ENCODE data around the gene PRDM15.

Gene PRDM15

DNA sequence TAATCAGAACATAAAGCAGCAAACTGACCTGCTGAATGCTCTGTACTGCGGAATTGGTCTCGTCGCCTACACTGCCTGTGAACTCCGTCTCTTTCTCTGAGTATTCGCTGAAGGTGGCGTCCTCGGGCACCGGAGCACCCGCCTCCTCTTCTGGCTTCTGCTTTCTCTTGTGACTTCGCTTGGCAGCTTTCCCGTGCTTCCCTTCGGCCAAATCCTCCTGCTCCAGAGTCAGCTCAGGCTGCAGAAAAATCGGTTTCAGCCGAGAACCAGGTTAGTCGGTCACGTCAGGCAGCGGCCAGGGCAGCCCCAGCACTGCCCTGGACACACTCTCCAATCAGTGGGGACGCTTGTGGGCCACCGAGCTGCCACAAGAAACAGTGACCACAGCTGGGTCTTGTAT is 76.5 kb downstream of the PRDM15 start:
- no peaks in the 10 kb centered on the region for H3K4me1 ChIP-seq (ENCODE audit: control insufficient read depth, insufficient read depth, low read length, poor library complexity, severe bottlenecking)
- no peaks in the 10 kb centered on the region for H3K9me3 ChIP-seq (ENCODE audit: control insufficient read depth, low read length)
- no peak overlapping the region for H3K4me3 ChIP-seq (ENCODE audit: extremely low read depth, insufficient read depth, low read length, poor library complexity, severe bottlenecking)
- H3K27ac ChIP-seq (ENCODE audit: low read depth, low read length, severe bottlenecking) = no peak overlapping the region
- H3K36me3 ChIP-seq (ENCODE audit: control insufficient read depth, insufficient read depth, low read length) = peaks cover 30% of the 10 kb centered on the region
- 93 to 98% methylated on average over 17 to 19 of the region's 19 CpGs for WGBS, 2 experiments (ENCODE audit: insufficient coverage in 2 of 2)

DNA sequence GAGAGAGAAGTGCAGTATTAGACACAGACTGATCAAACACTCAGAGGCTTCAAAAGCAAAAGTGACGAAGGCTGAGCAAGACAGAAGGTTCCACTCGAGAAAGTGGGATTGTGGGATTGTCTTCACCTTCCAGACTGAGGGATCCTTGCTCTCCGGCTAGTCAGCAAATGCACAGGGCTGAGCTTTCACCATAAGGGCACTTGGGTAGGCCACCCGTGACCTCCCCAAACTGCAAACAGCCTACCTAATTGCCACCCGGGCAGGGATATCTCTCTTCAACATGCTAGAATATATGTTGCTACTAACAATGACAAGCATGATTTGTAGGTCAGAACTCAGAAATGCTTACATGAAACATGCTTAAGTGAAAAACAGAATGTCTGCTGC is 77.0 kb downstream of the PRDM15 start:
- 89 to 92% methylated on average over 3 of the region's 5 CpGs for WGBS, 2 experiments (ENCODE audit: insufficient coverage in 2 of 2)
- no peak overlapping the region for H3K4me3 ChIP-seq (ENCODE audit: extremely low read depth, insufficient read depth, low read length, poor library complexity, severe bottlenecking)
- H3K4me1 ChIP-seq (ENCODE audit: control insufficient read depth, insufficient read depth, low read length, poor library complexity, severe bottlenecking) = no peaks in the 10 kb centered on the region
- no peak overlapping the region for H3K27ac ChIP-seq (ENCODE audit: low read depth, low read length, severe bottlenecking)
- H3K9me3 ChIP-seq (ENCODE audit: control insufficient read depth, low read length) = no peaks in the 10 kb centered on the region
- peaks cover 27% of the 10 kb centered on the region for H3K36me3 ChIP-seq (ENCODE audit: control insufficient read depth, insufficient read depth, low read length)

DNA sequence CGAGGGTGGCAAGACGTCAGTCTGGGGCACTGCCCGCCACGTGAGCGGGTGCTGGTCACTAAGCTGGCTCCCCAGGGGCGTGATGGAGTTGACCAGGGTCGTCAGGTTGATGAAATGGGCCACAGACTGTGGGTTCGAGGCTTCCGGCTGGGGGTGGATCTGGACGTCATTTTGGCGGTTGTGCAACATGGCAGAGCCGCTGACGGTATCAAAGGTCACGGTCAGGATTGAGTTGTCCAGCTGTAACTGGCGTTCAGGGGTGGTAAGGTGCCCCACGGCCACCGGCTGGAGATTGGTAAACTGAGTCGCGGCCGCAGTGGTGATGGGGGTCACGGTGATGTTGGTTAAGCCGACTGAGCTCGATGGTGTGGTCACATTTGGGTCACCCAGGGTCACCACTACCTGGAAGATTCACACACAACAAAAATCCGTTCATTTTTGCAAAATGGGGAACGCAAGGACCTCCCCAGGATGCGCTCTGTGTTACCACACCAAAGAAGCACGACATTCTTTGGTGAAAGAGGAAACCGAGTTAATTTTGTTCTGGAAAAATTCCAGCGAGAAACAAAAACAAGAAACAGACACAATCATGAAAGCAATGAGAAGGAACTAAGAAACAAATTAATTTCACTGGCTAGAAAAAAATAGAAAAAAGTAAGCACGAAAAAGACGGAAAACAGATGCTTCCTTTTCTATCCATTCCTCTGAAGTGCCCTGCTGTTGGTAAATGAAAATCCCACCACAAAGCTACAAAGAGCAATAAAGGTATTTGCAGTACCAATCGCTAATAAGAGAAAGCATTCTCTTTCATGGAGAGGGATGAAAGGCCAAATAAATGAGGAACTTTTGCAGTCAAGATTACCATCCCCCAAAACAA is 77.6 kb downstream of the PRDM15 start:
- Histone ChIP-seq H3K4me3 (ENCODE audit: extremely low read depth, insufficient read depth, low read length, poor library complexity, severe bottlenecking) (no peak overlapping the region), H3K27ac (ENCODE audit: low read depth, low read length, severe bottlenecking) (no peak overlapping the region), H3K9me3 (ENCODE audit: control insufficient read depth, low read length) (no peaks in the 10 kb centered on the region), H3K36me3 (ENCODE audit: control insufficient read depth, insufficient read depth, low read length) (peaks cover 27% of the 10 kb centered on the region), H3K4me1 (ENCODE audit: control insufficient read depth, insufficient read depth, low read length, poor library complexity, severe bottlenecking) (no peaks in the 10 kb centered on the region)
- 91 to 93% methylated on average over 24 to 27 of the region's 32 CpGs for WGBS, 2 experiments (ENCODE audit: insufficient coverage in 2 of 2)

DNA sequence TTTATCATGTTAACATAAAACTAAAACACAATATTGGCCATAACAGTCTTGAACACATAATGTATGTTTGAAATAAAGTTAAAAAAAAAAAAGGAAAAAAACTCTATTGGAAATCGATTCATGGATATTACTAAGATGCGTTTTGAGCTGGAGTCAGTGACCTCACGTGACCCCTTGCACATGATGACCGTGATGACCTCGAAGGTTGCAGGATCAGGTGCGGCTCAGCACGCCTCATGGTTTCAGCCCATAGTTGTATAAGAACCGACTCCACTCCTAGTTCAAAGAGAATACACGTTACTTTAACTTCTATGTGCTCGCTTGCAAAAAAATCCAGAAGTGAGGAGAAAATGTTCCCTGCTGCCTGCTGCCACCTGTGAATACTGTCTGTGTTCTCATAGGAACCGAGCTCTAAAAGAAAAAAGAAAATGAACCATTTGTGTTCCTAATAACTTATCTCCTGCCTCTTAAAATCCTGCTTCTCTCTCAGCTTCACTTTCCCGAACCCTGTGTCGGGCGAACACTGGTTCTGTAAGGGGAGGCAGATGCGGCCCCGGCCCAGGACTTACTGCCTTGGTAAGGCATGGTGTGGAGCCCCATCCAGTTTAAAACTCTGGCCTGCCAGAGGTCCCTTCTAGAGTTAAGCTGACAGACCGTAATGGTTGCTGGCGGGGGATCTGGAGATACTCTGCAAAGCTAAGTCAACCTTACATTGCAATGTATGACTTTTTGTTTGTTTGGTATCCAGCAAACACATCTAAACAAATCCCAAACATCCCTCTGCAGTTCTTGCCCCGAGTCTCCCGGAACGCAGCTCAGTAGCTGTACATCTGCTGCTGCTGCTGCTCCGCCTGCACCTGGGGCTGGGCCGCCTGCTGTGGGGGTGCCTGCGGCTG is 78.5 kb downstream of the PRDM15 start:
- WGBS, 2 experiments (ENCODE audit: insufficient coverage in 2 of 2) = 86 to 92% methylated on average over 19 to 20 of the region's 24 CpGs
- H3K4me1 ChIP-seq (ENCODE audit: control insufficient read depth, insufficient read depth, low read length, poor library complexity, severe bottlenecking) = no peaks in the 10 kb centered on the region
- H3K9me3 ChIP-seq (ENCODE audit: control insufficient read depth, low read length) = no peaks in the 10 kb centered on the region
- H3K36me3 ChIP-seq (ENCODE audit: control insufficient read depth, insufficient read depth, low read length) = peaks cover 27% of the 10 kb centered on the region
- H3K27ac ChIP-seq (ENCODE audit: low read depth, low read length, severe bottlenecking) = no peak overlapping the region
- H3K4me3 ChIP-seq (ENCODE audit: extremely low read depth, insufficient read depth, low read length, poor library complexity, severe bottlenecking) = no peak overlapping the region

DNA sequence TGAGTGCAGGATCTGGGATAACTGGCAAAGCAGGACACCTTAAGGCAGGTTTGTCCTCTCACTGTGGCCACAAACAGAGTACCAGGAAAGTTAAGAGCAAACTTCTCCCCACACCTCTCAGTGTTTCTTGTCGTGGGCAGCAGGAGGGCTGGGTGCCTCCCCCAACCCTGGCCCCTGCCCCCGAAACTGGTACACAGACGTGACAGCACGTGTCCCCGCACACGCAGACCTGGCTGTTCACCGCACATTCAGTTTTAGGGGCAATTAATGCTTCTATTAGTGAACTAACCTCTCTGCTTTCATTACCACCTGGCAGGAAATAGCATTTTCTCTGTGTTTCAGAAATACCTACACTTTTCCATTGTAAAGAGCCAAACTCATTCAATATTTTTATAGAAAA is 79.4 kb downstream of the PRDM15 start:
- no peaks in the 10 kb centered on the region for H3K9me3 ChIP-seq (ENCODE audit: control insufficient read depth, low read length)
- peaks cover 27% of the 10 kb centered on the region for H3K36me3 ChIP-seq (ENCODE audit: control insufficient read depth, insufficient read depth, low read length)
- 95 to 97% methylated on average over 7 of the region's 7 CpGs for WGBS, 2 experiments (ENCODE audit: insufficient coverage in 2 of 2)
- H3K4me3 ChIP-seq (ENCODE audit: extremely low read depth, insufficient read depth, low read length, poor library complexity, severe bottlenecking) = no peak overlapping the region
- no peaks in the 10 kb centered on the region for H3K4me1 ChIP-seq (ENCODE audit: control insufficient read depth, insufficient read depth, low read length, poor library complexity, severe bottlenecking)
- H3K27ac ChIP-seq (ENCODE audit: low read depth, low read length, severe bottlenecking) = no peak overlapping the region

DNA sequence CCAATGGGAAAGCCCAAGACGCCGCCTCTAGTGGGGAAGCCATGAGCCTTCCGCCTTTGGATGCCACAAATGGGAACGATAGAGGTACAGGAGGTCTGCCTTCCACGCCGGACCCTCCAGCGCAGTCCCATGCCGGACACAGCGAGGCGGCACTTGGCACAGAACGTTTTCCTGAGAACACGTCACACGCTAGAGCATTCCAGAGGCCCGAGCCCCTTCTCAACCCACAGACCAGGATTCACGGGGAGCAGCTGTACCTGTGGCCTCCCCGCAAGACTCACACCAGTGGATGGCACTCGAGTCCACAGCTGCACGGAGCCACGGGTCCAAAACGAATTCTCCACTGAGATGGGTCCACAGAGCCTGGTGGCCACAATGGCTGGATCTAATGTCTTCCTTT is 80.8 kb downstream of the PRDM15 start:
- Histone ChIP-seq H3K36me3 (ENCODE audit: control insufficient read depth, insufficient read depth, low read length) (peaks cover 23% of the 10 kb centered on the region), H3K4me3 (ENCODE audit: extremely low read depth, insufficient read depth, low read length, poor library complexity, severe bottlenecking) (no peak overlapping the region), H3K27ac (ENCODE audit: low read depth, low read length, severe bottlenecking) (no peak overlapping the region), H3K4me1 (ENCODE audit: control insufficient read depth, insufficient read depth, low read length, poor library complexity, severe bottlenecking) (no peaks in the 10 kb centered on the region), H3K9me3 (ENCODE audit: control insufficient read depth, low read length) (peaks cover 6% of the 10 kb centered on the region)
- WGBS, 2 experiments (ENCODE audit: insufficient coverage in 2 of 2) = 95% methylated on average over 20 of the region's 20 CpGs

DNA sequence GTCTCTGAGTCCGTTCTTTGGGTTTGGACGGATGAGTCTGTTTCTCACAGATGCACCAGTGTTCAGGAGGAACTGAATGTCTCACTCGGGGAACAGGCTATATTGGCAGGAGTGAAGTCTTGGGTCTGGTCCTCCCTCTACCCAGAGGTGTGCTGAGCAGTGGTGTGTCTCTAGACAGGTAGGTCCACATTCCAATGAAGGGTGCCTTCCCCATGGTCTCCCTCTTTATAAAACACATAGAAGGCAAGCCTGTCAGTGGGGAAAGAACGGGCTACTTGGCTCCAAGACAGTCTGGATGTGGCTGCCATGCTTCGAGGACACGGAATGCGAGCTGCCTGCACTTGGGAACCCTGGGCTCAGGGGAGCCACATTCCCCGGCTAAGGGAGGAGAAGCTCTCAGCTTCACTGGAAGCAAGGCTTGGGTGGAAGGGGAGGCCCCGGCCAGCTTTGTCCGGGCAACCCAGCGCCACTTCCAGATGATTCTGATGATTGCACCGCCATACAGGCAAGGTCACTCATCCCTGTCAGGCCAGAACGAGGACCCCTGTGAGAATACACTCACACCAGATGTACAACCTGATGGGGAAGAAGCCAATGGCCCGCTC is 82.6 kb downstream of the PRDM15 start:
- peaks cover 15% of the 10 kb centered on the region for H3K36me3 ChIP-seq (ENCODE audit: control insufficient read depth, insufficient read depth, low read length)
- 92 to 96% methylated on average over 13 of the region's 14 CpGs for WGBS, 2 experiments (ENCODE audit: insufficient coverage in 2 of 2)
- no peaks in the 10 kb centered on the region for H3K4me1 ChIP-seq (ENCODE audit: control insufficient read depth, insufficient read depth, low read length, poor library complexity, severe bottlenecking)
- H3K27ac ChIP-seq (ENCODE audit: low read depth, low read length, severe bottlenecking) = no peak overlapping the region
- peaks cover 19% of the 10 kb centered on the region for H3K9me3 ChIP-seq (ENCODE audit: control insufficient read depth, low read length)
- H3K4me3 ChIP-seq (ENCODE audit: extremely low read depth, insufficient read depth, low read length, poor library complexity, severe bottlenecking) = no peak overlapping the region

DNA sequence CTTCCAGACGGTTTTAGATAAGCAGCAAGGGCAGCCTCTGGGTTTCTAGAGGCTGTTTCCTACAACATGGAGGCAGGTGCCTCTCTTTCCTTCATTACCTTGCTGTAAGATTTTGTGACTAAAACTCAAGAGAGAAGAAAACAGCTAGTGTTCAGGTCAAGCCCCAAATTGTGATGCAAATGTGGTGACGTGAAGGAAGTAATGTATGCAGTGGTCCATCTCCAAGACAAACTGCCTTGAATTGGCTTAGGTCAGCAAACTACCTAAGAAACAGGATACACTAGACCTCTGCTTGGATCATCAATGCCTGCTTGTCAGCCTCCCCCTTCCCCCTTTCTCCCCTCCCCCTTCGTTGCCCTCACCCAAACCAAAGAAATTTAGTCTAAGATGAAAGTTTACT is 83.4 kb downstream of the PRDM15 start:
- no peak overlapping the region for H3K27ac ChIP-seq (ENCODE audit: low read depth, low read length, severe bottlenecking)
- H3K4me1 ChIP-seq (ENCODE audit: control insufficient read depth, insufficient read depth, low read length, poor library complexity, severe bottlenecking) = no peaks in the 10 kb centered on the region
- H3K36me3 ChIP-seq (ENCODE audit: control insufficient read depth, insufficient read depth, low read length) = peaks cover 8% of the 10 kb centered on the region
- peaks cover 19% of the 10 kb centered on the region for H3K9me3 ChIP-seq (ENCODE audit: control insufficient read depth, low read length)
- no peak overlapping the region for H3K4me3 ChIP-seq (ENCODE audit: extremely low read depth, insufficient read depth, low read length, poor library complexity, severe bottlenecking)
- whole genome bisulfite sequencing, 2 experiments (ENCODE audit: insufficient coverage in 2 of 2) = 73 to 80% methylated on average over 1 to 2 of the region's 3 CpGs

DNA sequence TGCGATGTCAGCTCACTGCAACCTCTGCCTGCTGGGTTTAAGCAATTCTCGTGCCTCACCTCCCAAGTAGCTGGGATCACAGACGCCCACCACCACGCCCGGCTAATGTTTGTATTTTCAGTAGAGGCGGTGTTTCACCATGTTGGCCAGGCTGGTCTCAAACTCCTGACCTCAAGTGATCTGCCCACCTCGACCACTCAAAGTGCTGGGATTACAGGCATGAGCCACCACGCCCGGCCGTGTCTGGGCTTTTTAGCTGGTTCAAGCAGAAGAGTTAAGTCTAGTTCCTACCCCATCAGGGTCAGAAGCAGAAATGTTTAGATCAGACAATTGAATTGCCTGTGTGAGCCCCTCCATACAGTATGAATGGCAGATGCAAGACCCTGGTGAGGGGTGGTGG is 84.5 kb downstream of the PRDM15 start:
- H3K36me3 ChIP-seq (ENCODE audit: control insufficient read depth, insufficient read depth, low read length) = peaks cover 8% of the 10 kb centered on the region
- H3K4me1 ChIP-seq (ENCODE audit: control insufficient read depth, insufficient read depth, low read length, poor library complexity, severe bottlenecking) = no peaks in the 10 kb centered on the region
- no peak overlapping the region for H3K27ac ChIP-seq (ENCODE audit: low read depth, low read length, severe bottlenecking)
- no peak overlapping the region for H3K4me3 ChIP-seq (ENCODE audit: extremely low read depth, insufficient read depth, low read length, poor library complexity, severe bottlenecking)
- WGBS, 2 experiments (ENCODE audit: insufficient coverage in 2 of 2) = 94 to 98% methylated on average over 9 to 10 of the region's 10 CpGs
- peaks cover 19% of the 10 kb centered on the region for H3K9me3 ChIP-seq (ENCODE audit: control insufficient read depth, low read length)

DNA sequence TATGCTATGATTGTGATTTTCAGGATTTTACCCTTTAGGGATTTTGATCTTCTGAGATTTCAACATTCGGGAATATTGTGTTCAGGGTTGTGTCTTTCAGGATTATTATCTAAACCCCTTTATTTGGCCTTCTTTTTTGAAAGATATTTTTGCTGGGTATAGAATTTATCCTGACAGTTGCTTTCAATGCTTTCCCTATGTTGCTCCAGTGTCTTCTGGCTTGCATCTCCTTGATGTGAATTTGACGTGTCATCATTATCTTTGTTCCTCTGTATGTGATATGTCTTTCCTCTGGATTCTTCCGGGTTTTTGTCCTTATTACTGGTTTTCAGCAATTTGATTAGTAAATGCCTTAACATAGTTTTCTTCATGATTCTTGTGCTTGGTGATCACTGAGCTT is 86.4 kb downstream of the PRDM15 start:
- no peaks in the 10 kb centered on the region for H3K36me3 ChIP-seq (ENCODE audit: control insufficient read depth, insufficient read depth, low read length)
- H3K4me1 ChIP-seq (ENCODE audit: control insufficient read depth, insufficient read depth, low read length, poor library complexity, severe bottlenecking) = no peaks in the 10 kb centered on the region
- WGBS, 2 experiments (ENCODE audit: insufficient coverage in 2 of 2) = 100% methylated on average over 1 to 2 of the region's 3 CpGs
- H3K4me3 ChIP-seq (ENCODE audit: extremely low read depth, insufficient read depth, low read length, poor library complexity, severe bottlenecking) = no peak overlapping the region
- no peak overlapping the region for H3K27ac ChIP-seq (ENCODE audit: low read depth, low read length, severe bottlenecking)
- H3K9me3 ChIP-seq (ENCODE audit: control insufficient read depth, low read length) = peaks cover 19% of the 10 kb centered on the region

Measured in mesodermal cell (in vitro differentiated cells).